ENCODE data around the gene LCN9. TPM values are rescaled to one million over a fixed set of nuclear protein-coding genes. Genes with fewer than 3 reads are reported as not detected.

The LCN9 gene
- not detected for total RNA-seq
- long read RNA-seq: 0 reads

- no peaks in the 10 kb centered on the region for H3K9me3 ChIP-seq (replicated peaks)
- intact Hi-C loops (cut with micrococcal nuclease): no loop called here
- no peaks in the 10 kb centered on the region for H3K4me1 ChIP-seq
- TF ChIP-seq CTCF (IDR thresholded peaks at IDR 0.05; ENCODE audit: borderline replicate concordance): no peak
- H3K36me3 ChIP-seq: no peaks in the 10 kb centered on the region
- no peak within 1 kb of the TSS for H3K27ac ChIP-seq (replicated peaks)
- DNase-seq: no peak
- H3K4me3 ChIP-seq: no peak within 1 kb of the TSS
- peaks cover 72% of the 10 kb centered on the region for H3K27me3 ChIP-seq (ENCODE audit: low read depth)
Observed at GRCh38 chr9:135662758-135663450, at the start of gene LCN9. LCN9 (plus strand) TSS chr9:135663309; CDS start chr9:135663322, 13 bp downstream.

GRCh38 chr9:135613946-135614805 is 48.9 kb upstream of the LCN9 start:
- no peak for TF ChIP-seq CTCF (IDR thresholded peaks at IDR 0.05; ENCODE audit: borderline replicate concordance)
- DNase-seq: no peak
- H3K36me3 ChIP-seq: no peaks in the 10 kb centered on the region
- no peaks in the 10 kb centered on the region for H3K4me1 ChIP-seq
- no peak overlapping the region for H3K27ac ChIP-seq (replicated peaks)
- no peak overlapping the region for H3K4me3 ChIP-seq
- H3K27me3 ChIP-seq (ENCODE audit: low read depth): peaks cover 96% of the 10 kb centered on the region
- intact Hi-C loops (cut with micrococcal nuclease): no loop called here
- H3K9me3 ChIP-seq (replicated peaks): no peaks in the 10 kb centered on the region

- DNase-seq: no peak
- Histone ChIP-seq H3K27ac (replicated peaks) (no peak overlapping the region), H3K9me3 (replicated peaks) (no peaks in the 10 kb centered on the region), H3K27me3 (ENCODE audit: low read depth) (peaks cover 94% of the 10 kb centered on the region), H3K36me3 (no peaks in the 10 kb centered on the region), H3K4me1 (no peaks in the 10 kb centered on the region), H3K4me3 (no peak overlapping the region)
- TF ChIP-seq CTCF (IDR thresholded peaks at IDR 0.05; ENCODE audit: borderline replicate concordance): no peak
- intact Hi-C loops (cut with micrococcal nuclease): no loop called here
Observed at GRCh38 chr9:135614821-135615665, 48.1 kb upstream of the LCN9 start.

GRCh38 chr9:135615666-135616618 is 47.2 kb upstream of the LCN9 start:
- DNase-seq: no peak
- Histone ChIP-seq H3K4me1 (no peaks in the 10 kb centered on the region), H3K36me3 (no peaks in the 10 kb centered on the region), H3K4me3 (no peak overlapping the region), H3K27me3 (ENCODE audit: low read depth) (peaks cover 95% of the 10 kb centered on the region), H3K9me3 (replicated peaks) (no peaks in the 10 kb centered on the region), H3K27ac (replicated peaks) (no peak overlapping the region)
- no peak for TF ChIP-seq CTCF (IDR thresholded peaks at IDR 0.05; ENCODE audit: borderline replicate concordance)
- intact Hi-C loops (cut with micrococcal nuclease): no loop called here
